ENCODE results near the gene ARHGEF10L.
A peak's percentile ranks its signal among the peaks of the same experiment; 100 is the strongest.

ARHGEF10L gene

DNA sequence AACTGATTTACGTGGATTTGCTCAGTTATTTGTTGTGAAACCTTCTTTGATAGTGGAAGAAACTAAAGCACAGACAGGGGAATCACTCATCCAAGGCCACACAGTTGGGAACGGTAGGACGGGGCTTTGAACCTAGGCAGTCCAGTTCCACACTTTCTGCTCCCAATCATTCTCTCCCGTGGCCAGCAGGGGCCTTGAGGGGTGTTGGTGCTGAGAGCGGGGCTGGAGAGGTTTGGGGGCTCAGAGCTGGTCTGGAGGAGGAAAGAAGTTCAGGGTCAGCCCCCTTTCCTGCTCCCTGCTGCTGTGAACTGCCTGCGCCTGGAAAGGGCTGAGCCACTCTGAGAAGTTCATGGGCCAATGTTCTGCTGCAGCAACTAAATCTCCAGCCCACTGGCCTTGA is 184.2 kb downstream of the ARHGEF10L start:
- Histone ChIP-seq H3K4me3 (ENCODE audit: low read depth, low read length) (no peak overlapping the region), H3K36me3 (replicated peaks) (no peaks in the 10 kb centered on the region), H3K27me3 (replicated peaks) (no peaks in the 10 kb centered on the region), H3K27ac (no peak overlapping the region)
- in situ Hi-C loops (cut with HindIII; ENCODE audit: low pct_ligation_motif_present, low sequenced_read_pairs) = no loop called here
- no peak for DNase-seq
- TF ChIP-seq, protein P1, sequence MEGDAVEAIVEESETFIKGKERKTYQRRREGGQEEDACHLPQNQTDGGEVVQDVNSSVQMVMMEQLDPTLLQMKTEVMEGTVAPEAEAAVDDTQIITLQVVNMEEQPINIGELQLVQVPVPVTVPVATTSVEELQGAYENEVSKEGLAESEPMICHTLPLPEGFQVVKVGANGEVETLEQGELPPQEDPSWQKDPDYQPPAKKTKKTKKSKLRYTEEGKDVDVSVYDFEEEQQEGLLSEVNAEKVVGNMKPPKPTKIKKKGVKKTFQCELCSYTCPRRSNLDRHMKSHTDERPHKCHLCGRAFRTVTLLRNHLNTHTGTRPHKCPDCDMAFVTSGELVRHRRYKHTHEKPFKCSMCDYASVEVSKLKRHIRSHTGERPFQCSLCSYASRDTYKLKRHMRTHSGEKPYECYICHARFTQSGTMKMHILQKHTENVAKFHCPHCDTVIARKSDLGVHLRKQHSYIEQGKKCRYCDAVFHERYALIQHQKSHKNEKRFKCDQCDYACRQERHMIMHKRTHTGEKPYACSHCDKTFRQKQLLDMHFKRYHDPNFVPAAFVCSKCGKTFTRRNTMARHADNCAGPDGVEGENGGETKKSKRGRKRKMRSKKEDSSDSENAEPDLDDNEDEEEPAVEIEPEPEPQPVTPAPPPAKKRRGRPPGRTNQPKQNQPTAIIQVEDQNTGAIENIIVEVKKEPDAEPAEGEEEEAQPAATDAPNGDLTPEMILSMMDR (IDR thresholded peaks at IDR 0.05; ENCODE audit: low read depth, low read length, missing control alignments) = peak; percentile 54

GRCh38 chr1:17724150-17724549 is 184.7 kb downstream of the ARHGEF10L start:
- Histone ChIP-seq H3K4me3 (ENCODE audit: low read depth, low read length) (no peak overlapping the region), H3K27ac (no peak overlapping the region), H3K36me3 (replicated peaks) (no peaks in the 10 kb centered on the region), H3K27me3 (replicated peaks) (no peaks in the 10 kb centered on the region)
- in situ Hi-C loops (cut with HindIII; ENCODE audit: low pct_ligation_motif_present, low sequenced_read_pairs) = no loop called here
- TF ChIP-seq, protein P1 (IDR thresholded peaks at IDR 0.05; ENCODE audit: low read depth, low read length, missing control alignments) = no peak
- no peak for DNase-seq

DNA sequence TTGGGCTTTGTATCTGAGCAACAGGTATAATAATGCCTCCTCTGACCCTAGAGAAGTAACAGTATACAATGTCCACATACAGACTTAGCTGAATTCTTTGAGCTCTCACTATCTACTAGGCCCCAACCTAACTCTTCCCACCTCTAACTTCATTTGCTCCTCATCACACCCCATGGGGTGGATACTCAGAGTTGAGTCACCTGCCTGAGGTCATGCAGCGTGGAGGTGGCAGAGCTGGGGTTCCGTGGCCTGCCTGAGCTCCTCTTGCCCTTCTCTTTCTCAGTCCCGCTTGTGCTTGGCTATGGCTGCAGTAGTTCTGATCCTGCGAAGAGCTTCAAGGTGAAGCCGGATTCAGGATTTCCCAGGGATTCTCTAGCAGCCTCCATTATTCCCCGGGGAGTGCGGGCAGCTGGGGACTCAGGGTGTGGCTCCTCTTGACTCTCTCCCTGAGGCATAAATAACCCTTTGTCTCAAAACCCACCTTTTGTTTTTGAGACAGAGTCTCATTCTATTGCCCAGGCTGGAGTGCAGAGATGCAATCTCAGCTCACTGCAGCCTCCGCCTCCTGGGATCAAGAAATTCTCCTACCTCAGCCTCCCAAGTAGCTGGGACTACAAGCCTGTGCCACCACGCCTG is 185.7 kb downstream of the ARHGEF10L start:
- in situ Hi-C loops (cut with HindIII; ENCODE audit: low pct_ligation_motif_present, low sequenced_read_pairs) = no loop called here
- no peak overlapping the region for H3K27ac ChIP-seq
- no peaks in the 10 kb centered on the region for H3K27me3 ChIP-seq (replicated peaks)
- no peak overlapping the region for H3K4me3 ChIP-seq (ENCODE audit: low read depth, low read length)
- no peak for DNase-seq
- no peaks in the 10 kb centered on the region for H3K36me3 ChIP-seq (replicated peaks)
- TF ChIP-seq, protein P1 (IDR thresholded peaks at IDR 0.05; ENCODE audit: low read depth, low read length, missing control alignments) = no peak

- in situ Hi-C loops (cut with HindIII; ENCODE audit: low pct_ligation_motif_present, low sequenced_read_pairs) = no loop called here
- DNase-seq = no peak
- H3K4me3 ChIP-seq (ENCODE audit: low read depth, low read length) = no peak overlapping the region
- no peaks in the 10 kb centered on the region for H3K27me3 ChIP-seq (replicated peaks)
- H3K27ac ChIP-seq = no peak overlapping the region
- TF ChIP-seq, protein P1 (IDR thresholded peaks at IDR 0.05; ENCODE audit: low read depth, low read length, missing control alignments) = peak; percentile 14
- H3K36me3 ChIP-seq (replicated peaks) = no peaks in the 10 kb centered on the region
Observed at GRCh38 chr1:17725811-17726582, 186.5 kb downstream of the ARHGEF10L start.

GRCh38 chr1:17728123-17728712 is 188.7 kb downstream of the ARHGEF10L start:
- Histone ChIP-seq H3K27me3 (replicated peaks) (no peaks in the 10 kb centered on the region), H3K4me3 (ENCODE audit: low read depth, low read length) (no peak overlapping the region), H3K36me3 (replicated peaks) (no peaks in the 10 kb centered on the region), H3K27ac (no peak overlapping the region)
- in situ Hi-C loops (cut with HindIII; ENCODE audit: low pct_ligation_motif_present, low sequenced_read_pairs) = no loop called here
- DNase-seq = no peak
- TF ChIP-seq, protein P1 (IDR thresholded peaks at IDR 0.05; ENCODE audit: low read depth, low read length, missing control alignments) = no peak
